ENCODE data around the gene PFKFB3.

The PFKFB3 gene

GRCh38 chr10:6175329-6176055 lies 27.2 kb upstream of the PFKFB3 start:
- Histone ChIP-seq H3K4me3 (IDR thresholded peaks at IDR 0.05; ENCODE audit: insufficient read depth, low read depth, low read length) (no peak overlapping the region), H3K4me1 (ENCODE audit: low read depth, poor library complexity, severe bottlenecking) (no peaks in the 10 kb centered on the region), H3K4me2 (no peak overlapping the region), H3K79me2 (ENCODE audit: insufficient read depth, low read depth) (peaks cover 2% of the 10 kb centered on the region; the same call in 1 of the 2 replicates), H3K9ac (no peak overlapping the region), H3K27ac (no peak overlapping the region), H3K27me3 (ENCODE audit: insufficient read depth, low read depth) (no peaks in the 10 kb centered on the region), H4K20me1 (ENCODE audit: insufficient read depth) (no peaks in the 10 kb centered on the region), H3K36me3 (ENCODE audit: insufficient read depth) (no peaks in the 10 kb centered on the region), H2AFZ (ENCODE audit: low read depth) (no peak overlapping the region)
- TF ChIP-seq CTCF (conservative IDR thresholded peaks at IDR 0.05; ENCODE audit: low read depth, low read length) = no peak

GRCh38 chr10:6176691-6177231 lies 26.0 kb upstream of the PFKFB3 start:
- Histone ChIP-seq H3K9ac (no peak overlapping the region), H3K4me2 (no peak overlapping the region), H3K36me3 (ENCODE audit: insufficient read depth) (no peaks in the 10 kb centered on the region), H3K4me1 (ENCODE audit: low read depth, poor library complexity, severe bottlenecking) (no peaks in the 10 kb centered on the region), H3K79me2 (ENCODE audit: insufficient read depth, low read depth) (no peaks in the 10 kb centered on the region; the same call in 1 of the 2 replicates), H3K27ac (no peak overlapping the region), H2AFZ (ENCODE audit: low read depth) (no peak overlapping the region), H3K4me3 (IDR thresholded peaks at IDR 0.05; ENCODE audit: insufficient read depth, low read depth, low read length) (no peak overlapping the region), H3K27me3 (ENCODE audit: insufficient read depth, low read depth) (no peaks in the 10 kb centered on the region), H4K20me1 (ENCODE audit: insufficient read depth) (no peaks in the 10 kb centered on the region)
- TF ChIP-seq CTCF (conservative IDR thresholded peaks at IDR 0.05; ENCODE audit: low read depth, low read length) = no peak

GRCh38 chr10:6177880-6178281 lies 24.9 kb upstream of the PFKFB3 start:
- Histone ChIP-seq H3K27ac (no peak overlapping the region), H3K27me3 (ENCODE audit: insufficient read depth, low read depth) (no peaks in the 10 kb centered on the region), H2AFZ (ENCODE audit: low read depth) (no peak overlapping the region), H4K20me1 (ENCODE audit: insufficient read depth) (no peaks in the 10 kb centered on the region), H3K36me3 (ENCODE audit: insufficient read depth) (no peaks in the 10 kb centered on the region), H3K4me1 (ENCODE audit: low read depth, poor library complexity, severe bottlenecking) (peaks cover 4% of the 10 kb centered on the region), H3K4me2 (no peak overlapping the region), H3K79me2 (ENCODE audit: insufficient read depth, low read depth) (no peaks in the 10 kb centered on the region; the same call in 1 of the 2 replicates), H3K4me3 (IDR thresholded peaks at IDR 0.05; ENCODE audit: insufficient read depth, low read depth, low read length) (no peak overlapping the region), H3K9ac (no peak overlapping the region)
- no peak for TF ChIP-seq CTCF (conservative IDR thresholded peaks at IDR 0.05; ENCODE audit: low read depth, low read length)

- TF ChIP-seq CTCF (conservative IDR thresholded peaks at IDR 0.05; ENCODE audit: low read depth, low read length) = no peak
- no peak overlapping the region for H3K4me2 ChIP-seq
- no peak overlapping the region for H3K9ac ChIP-seq
- H3K36me3 ChIP-seq (ENCODE audit: insufficient read depth) = no peaks in the 10 kb centered on the region
- no peaks in the 10 kb centered on the region for H3K27me3 ChIP-seq (ENCODE audit: insufficient read depth, low read depth)
- no peak overlapping the region for H2AFZ ChIP-seq (ENCODE audit: low read depth)
- no peaks in the 10 kb centered on the region; the same call in 1 of the 2 replicates for H3K79me2 ChIP-seq (ENCODE audit: insufficient read depth, low read depth)
- H3K27ac ChIP-seq = no peak overlapping the region
- H3K4me1 ChIP-seq (ENCODE audit: low read depth, poor library complexity, severe bottlenecking) = peaks cover 8% of the 10 kb centered on the region
- no peaks in the 10 kb centered on the region for H4K20me1 ChIP-seq (ENCODE audit: insufficient read depth)
- H3K4me3 ChIP-seq (IDR thresholded peaks at IDR 0.05; ENCODE audit: insufficient read depth, low read depth, low read length) = no peak overlapping the region
Observed at GRCh38 chr10:6178581-6178980, 24.2 kb upstream of the PFKFB3 start.
